AG04450 (cell line): ENCODE measurements around the gene RIPPLY1. TPM values are rescaled to one million over a fixed set of nuclear protein-coding genes. Genes with fewer than 3 reads are reported as not detected.

Experiments used
- CTCF ChIA-PET: fragments of 300-600, 350-600 bp; formaldehyde crosslinking; extraction: SDS; loops from one replicate; lab custom pipeline; 2022; ENCODE audit warnings: antibody characterized with exemption, inconsistent platforms; lab: Charles Lee
- POLR2A ChIA-PET: fragments of 350-600 bp; formaldehyde crosslinking; extraction: SDS; loops from one replicate; lab custom pipeline; 2021; ENCODE audit warnings: antibody characterized with exemption, inconsistent platforms; lab: Yijun Ruan, JAX
- DNase-seq: peaks from one replicate; pipeline ENCODE4 v3.0.0-alpha.2; 2011; ENCODE audit warnings: low read depth, low spot score
- H3K27ac ChIP-seq: one replicate; pipeline ENCODE4 v1.5.1; 2012; ENCODE audit warnings: low read depth, low read length, control low read depth
- H3K27me3 ChIP-seq: one replicate; pipeline ENCODE4 v1.6.0; 2012; ENCODE audit warnings: low read length; ENCODE audit not compliant: control insufficient read depth, insufficient read depth
- H3K4me3 ChIP-seq: 2 replicates; pipeline ENCODE4 v1.5.1; 2011; ENCODE audit warnings: mild to moderate bottlenecking, low read depth, low read length, control low read depth
- H3K9me3 ChIP-seq: 2 replicates; pipeline ENCODE4 v1.5.1; 2012; ENCODE audit warnings: low read length; ENCODE audit not compliant: control insufficient read depth, insufficient read depth
- polyA plus RNA-seq: library from polyadenylated mRNA; depleted of rRNA; stranded (reverse); fragments of >200 nt; gene quantifications from 2 replicates; pipeline ENCODE4 v1.2.3, GENCODE V29; 2011; rRNA removed
- TF ChIP-seq, protein P1 (sequence below): IDR thresholded peaks from 2 replicates; pipeline ENCODE4 v1.5.1; 2011; ENCODE audit warnings: low read depth, low read length, control low read depth, inconsistent platforms

The RIPPLY1 gene
- polyA plus RNA-seq, 1 experiment = not detected

DNA sequence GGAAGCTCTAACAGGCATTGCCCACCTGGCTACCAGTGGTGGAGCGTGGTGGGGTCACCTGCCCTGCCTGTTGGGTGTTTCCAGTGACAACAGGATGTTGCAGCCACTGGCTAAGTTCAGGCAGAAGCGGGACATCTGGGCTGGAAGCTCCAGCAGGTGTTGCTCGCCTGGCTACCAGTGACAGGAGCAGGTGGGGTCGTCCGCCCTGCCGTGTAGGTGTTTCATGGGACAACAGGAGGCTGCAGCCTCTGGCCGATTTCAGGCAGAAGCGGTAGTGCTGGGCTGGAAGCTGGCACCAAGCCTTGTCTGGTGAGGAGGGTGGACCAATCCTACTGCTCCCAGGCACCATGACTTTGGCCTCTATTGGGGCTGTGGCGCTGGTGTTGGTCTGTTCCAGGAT, 39.4 kb downstream of the RIPPLY1 start:
- Histone ChIP-seq H3K27me3 (no peaks in the 10 kb centered on the region), H3K4me3 (no peak overlapping the region), H3K9me3 (no peaks in the 10 kb centered on the region), H3K27ac (no peak overlapping the region)
- DNase-seq = no peak
- CTCF ChIA-PET = interaction anchor here (0.6 kb wide), 1 partner anchor 731 kb away, joined by 3 read pairs; no protein-coding TSS in a partner anchor
- TF ChIP-seq, protein P1, sequence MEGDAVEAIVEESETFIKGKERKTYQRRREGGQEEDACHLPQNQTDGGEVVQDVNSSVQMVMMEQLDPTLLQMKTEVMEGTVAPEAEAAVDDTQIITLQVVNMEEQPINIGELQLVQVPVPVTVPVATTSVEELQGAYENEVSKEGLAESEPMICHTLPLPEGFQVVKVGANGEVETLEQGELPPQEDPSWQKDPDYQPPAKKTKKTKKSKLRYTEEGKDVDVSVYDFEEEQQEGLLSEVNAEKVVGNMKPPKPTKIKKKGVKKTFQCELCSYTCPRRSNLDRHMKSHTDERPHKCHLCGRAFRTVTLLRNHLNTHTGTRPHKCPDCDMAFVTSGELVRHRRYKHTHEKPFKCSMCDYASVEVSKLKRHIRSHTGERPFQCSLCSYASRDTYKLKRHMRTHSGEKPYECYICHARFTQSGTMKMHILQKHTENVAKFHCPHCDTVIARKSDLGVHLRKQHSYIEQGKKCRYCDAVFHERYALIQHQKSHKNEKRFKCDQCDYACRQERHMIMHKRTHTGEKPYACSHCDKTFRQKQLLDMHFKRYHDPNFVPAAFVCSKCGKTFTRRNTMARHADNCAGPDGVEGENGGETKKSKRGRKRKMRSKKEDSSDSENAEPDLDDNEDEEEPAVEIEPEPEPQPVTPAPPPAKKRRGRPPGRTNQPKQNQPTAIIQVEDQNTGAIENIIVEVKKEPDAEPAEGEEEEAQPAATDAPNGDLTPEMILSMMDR = no peak
- POLR2A ChIA-PET = no interaction called here

DNA sequence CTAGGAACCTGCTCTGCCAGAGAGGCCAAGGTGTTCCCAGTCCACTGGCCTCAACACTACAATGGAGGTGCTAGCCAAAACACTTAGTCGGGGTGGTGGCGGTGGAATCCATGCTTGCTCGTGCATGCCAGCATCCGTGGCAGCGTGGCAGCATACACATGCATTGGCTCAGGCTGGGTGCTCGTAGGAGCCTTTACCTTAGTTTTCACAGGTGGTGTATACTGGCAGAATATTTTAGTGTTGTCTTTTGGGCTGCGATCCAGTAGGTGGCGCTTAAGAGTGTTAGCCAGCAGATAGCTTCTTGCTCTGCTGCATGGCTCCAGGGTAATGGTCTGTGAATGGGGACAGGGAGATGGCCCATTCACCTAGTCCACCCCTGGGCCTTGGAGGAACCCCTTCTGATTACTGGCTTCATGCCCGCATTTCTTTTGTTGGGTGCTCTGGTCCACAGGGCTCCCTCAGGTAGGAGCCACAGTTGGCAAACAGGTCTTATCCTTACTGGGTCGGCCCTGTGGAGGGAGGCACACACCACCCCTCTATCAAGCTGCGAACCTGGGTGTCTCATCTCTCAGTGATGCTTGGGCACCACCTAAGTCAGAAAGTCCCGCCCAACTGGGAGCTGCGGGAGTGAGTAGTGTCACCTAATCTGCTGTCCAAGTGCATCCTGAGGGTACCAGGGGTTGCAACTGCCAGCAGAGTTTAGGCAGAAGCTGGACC, 40.0 kb downstream of the RIPPLY1 start:
- TF ChIP-seq, protein P1 = peak; percentile 17; the same call in 1 of the 2 replicates
- POLR2A ChIA-PET = no interaction called here
- no peak for DNase-seq
- CTCF ChIA-PET = interaction anchor here (0.6 to 1.1 kb wide), 3 partner anchors 9 to 731 kb away, joined by 3 to 4 read pairs (median 3); no protein-coding TSS in a partner anchor
- Histone ChIP-seq H3K9me3 (no peaks in the 10 kb centered on the region), H3K27ac (no peak overlapping the region), H3K4me3 (no peak overlapping the region), H3K27me3 (no peaks in the 10 kb centered on the region)

Other genes starting within 250 kb of the RIPPLY1 start
- gene RNF128, start 176.6 kb downstream of the RIPPLY1 start, polyA plus RNA-seq = 2.7 and 3.9 TPM in 2 replicates
- gene TBC1D8B, start 100.7 kb downstream of the RIPPLY1 start, polyA plus RNA-seq = 10.4 and 13.6 TPM in 2 replicates
- gene CLDN2, start 17.1 kb upstream of the RIPPLY1 start, polyA plus RNA-seq = 0.04 TPM in 1 of 2 replicates, not detected in the other
- gene MORC4, start 96.9 kb upstream of the RIPPLY1 start, polyA plus RNA-seq = 30.3 and 36.0 TPM in 2 replicates
- 7.2 and 9.6 TPM in 2 replicates for gene RBM41, start 215.5 kb upstream of the RIPPLY1 start, polyA plus RNA-seq